Activated T-cell treated with anti-CD3 and anti-CD28 coated beads for 4 hours (primary cell): ENCODE data around the gene RAB17.
"Not testable (repeated sequence)": the region's sequence is repeated elsewhere in the genome, so short reads cannot be mapped to it uniquely, and the experiment has no call there.

ENCODE experiments used
- DNase-seq: peaks from one replicate; pipeline ENCODE4 v3.0.0-alpha.2; 2020

The RAB17 gene

DNA sequence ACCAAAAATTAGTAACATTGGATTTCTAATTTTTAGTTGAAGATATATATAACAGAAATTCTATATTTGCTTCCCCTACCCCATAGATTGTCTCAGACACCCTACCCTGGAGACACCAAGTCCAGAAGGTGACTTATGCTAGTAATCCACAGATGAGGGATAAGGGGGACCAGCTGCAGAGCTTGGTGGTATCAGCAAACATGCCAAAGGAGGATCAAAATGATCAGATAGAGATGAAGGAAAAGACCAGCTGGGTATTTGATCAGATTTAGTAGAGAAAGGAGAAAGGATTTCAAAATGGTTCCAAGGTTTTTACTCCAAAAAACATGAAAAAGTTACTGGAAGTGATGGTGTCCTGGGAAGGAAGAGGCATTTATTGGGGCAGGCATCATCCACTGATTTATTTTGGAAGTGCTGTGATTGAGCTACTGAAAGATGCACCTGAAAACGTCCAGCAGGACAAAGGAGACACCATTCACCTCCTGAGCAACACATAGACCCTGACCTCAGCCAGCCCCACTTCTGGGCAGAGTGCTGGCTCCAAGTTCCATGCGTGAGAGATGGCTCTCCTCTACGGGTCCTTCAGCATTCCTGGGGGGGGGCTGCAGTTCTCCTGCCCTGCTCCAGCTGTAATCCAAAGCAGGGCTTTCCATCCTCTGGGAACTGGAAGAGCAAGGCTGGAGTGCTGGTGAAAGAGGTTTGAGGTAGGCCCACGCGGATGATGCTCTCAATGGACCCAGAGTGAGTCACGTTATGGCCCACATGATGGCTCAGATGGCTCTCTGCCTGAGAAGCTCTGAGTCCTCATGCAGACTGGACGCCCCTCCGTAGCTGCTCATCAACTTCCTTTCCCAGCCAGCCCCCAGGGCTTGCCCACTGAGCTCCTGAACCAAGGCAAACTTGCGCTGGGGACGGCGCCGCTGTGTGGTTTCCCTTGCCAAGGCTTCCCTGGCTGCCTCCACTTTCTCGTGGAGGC, 33.2 kb upstream of the RAB17 start:
- DNase-seq: no peak

DNA sequence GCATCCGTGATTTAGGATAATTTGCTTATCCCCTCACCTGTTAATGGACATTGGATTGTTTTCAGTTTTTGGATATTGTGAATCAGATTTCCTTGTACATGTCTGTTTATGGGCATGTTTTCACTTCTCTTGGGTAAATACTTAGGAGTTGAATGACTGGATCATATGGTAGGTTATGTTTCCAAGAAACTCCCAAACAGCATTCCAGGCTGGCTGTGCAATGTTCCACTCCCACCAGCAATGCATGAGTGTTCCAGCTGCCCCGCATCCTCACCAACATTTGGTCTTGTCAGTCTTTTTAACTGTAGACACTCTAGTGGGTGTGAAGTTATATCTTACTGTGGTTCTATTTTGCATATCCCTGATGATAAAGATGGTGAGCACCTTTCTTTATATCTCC, 27.9 kb upstream of the RAB17 start:
- DNase-seq: no peak

DNA sequence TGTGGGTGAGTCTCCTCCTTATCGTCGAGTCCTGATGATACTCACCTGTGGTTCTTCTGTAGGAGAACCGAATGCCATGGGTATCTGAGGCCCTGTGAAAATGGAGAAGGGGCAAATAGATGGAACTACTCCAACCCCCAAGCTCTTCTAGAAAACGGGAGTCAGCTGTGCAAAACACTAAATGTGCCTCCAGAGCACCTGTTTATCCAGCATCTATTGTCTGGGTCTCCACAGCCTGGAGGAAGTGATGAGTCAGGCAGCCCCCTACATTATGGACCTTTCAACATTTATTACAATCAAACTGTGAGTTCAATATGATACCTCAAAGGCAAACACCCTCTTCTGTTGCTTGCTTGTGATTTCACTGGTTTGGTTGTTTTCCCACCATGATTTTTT, 27.1 kb upstream of the RAB17 start:
- no peak for DNase-seq

DNA sequence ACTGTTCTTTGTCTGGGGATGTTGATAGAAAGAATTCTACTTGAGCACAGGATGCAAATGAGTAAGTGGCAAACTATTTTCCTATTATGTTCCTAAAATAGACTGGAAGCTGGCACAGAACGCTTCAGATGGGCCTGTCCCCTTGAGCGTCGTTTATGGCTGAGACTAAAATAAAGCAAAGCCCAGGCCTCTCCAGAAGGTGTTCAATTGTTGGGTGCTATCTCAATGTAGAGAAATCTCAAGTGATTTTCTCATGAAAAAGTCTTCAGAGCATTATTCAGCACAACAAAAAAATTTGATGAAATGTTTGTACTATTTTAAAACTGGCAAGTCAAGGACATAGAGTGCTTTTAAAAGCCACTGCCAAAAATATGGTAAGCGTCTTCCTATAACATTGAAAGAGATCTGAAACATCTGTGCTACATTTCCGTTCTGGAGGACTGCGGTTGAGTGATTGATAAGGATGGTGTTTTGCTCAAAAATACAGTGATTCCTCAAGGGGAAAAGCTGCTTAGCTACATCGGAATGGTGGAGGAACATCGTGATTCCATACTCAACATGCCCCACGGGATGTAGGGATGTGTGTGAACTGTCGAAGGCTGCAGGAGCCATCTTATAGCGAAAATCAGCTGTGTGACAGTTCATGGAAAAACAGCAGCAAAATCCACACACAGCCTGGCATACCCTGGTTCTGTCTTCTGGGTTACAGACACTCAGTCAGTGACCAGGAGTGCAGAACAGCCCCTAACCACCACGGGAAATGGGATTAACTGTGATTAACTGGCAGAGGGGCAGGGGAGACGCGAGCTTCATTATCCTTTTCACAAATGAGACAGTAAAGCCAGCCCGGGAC, 26.4 kb upstream of the RAB17 start:
- no peak for DNase-seq

DNA sequence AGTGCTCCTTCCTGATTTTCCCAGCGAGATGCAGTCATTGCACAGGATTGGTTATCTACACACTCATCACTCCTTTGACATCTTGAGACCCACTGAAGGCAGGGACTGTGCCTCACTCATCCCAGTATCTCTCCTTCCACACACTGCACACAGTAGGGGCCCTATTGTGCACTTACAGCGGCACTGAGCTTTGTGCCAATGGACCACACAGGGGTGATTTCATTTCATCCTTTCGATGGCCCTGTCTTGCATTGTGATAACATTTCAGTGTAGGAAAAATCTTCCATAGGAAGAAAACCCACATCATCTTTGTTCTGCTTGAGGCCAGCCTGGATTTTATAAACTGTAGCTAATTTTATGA, 25.8 kb upstream of the RAB17 start:
- no peak for DNase-seq

DNA sequence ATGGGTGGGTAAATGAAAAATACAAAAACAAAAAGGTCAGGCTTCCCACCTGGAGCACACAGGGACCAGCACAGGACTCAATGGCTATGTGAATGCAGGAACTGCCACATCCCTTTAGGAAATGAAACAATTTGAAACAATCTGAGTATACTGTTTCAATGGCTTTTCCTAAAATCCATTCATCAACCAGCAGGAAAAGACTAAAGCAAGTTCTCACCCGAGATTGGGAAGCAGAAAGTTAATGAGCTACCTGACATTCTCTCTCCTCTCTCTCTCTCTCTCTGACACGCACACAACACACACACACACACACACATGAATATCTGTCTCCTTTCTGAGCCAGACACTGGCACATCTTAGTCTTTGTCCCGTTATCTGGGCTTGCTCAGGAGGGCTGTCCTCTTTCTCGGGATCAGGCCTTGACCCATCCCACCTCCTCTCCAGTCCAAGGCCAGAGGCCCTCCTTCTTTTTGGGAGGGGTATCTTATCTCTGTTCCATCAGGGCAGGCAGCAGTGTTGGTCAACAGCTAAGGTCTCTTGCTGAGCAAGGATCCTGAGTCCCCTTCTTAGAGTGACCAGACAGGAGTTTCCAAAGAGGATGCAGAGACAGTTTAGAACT, 25.2 kb upstream of the RAB17 start:
- DNase-seq: no peak

DNA sequence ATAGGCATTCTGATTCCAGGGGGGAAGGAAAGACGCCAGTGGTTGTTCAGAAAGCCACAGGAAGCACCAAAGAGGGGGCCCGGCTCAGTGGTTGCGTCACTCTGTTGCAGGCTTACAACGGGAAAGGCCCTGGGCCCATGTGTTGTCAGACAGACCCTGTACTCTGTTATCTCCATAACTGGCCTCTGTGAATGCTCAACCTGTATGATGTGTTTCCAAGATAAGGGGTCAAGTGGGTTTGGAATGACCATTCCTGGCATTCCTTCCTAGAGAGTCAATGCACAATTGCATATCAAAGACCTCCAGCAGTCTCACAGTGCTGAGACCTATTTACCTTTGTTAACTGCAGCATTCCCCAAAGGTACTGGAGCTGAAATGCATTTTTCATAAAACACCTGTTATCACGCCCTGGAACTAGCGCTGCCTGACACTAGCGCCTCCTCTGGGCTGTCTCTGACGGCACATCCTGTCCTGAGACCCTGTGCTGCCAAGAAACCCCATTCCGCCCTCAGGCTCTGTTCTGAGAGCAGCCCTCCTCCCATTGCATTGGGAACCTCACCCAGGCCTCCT, 23.7 kb upstream of the RAB17 start:
- DNase-seq: no peak

DNA sequence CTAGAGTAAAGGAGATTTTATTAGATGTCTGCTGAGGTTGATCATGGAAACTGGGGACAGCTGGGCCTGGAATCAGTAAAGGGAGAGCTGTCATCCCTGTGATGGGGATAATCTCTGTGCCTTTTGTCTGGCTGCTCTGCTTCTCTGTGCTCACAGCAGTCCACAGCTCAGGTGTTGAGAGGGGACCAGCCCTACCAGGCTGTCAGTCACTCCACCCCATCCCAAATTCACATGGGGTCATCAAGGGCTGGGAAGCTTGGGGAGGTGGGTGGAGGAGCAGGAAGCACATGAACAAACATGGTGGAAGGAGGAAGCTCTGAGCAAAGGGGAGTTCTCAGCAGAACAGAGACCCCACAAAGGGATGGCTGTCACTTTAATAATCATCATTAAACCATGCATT, 23.1 kb upstream of the RAB17 start:
- DNase-seq: no peak

DNA sequence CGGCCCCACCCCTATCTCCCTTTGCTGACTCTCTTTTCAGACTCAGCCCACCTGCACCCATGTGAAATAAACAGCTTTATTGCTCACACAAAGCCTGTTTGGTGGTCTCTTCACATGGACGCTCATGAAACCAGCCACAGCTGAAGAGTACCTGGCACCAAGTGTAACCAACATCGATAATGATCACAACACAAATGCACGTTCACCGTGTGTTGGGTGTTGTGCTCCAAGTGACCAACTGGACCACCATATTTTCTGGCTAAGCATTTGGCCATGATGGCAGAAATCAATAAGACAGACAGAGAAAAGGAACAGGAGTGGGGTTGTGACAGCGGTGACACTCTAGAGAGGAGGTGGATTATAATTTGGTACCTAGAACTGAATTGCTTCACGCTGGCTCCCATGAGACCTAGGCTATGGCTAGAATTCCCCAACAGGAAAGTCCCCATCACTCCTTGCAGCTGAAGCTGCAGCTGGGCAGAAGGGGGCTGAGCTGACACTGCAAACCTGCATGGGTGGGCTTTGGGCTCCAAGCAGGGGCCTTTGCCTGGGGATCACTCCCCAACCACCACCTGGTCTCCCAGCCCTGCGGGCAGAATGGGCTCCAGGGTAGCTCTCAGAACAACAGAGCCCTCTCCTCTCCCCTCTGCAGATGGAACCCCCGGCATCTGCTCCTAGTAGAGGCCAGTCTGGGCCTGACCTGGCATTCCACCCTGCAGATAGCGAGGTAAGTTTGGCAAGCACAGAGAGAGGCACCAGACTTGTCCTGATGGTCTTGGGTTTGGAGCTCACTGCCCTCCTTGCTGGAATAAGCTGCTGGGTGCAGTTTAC, 22.2 kb upstream of the RAB17 start:
- DNase-seq: no peak

DNA sequence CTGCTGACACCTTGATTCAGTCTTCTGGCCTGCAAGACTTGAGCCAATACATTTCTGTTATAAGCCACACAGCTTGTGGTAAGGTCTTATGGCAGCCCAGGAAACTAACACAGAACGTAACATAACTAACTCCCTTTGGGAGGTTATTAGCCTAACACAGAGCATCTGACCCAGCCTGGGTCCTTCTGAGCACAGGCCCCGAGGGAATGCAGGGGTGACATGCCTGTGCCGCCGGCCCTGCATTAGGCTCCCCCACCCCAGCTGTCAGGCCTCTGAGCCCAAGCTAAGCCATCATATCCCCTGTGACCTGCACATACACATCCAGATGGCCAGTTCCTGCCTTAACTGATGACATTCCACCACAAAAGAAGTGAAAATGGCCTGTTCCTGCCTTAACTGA, 16.0 kb upstream of the RAB17 start:
- not testable (repeated sequence) for DNase-seq

DNA sequence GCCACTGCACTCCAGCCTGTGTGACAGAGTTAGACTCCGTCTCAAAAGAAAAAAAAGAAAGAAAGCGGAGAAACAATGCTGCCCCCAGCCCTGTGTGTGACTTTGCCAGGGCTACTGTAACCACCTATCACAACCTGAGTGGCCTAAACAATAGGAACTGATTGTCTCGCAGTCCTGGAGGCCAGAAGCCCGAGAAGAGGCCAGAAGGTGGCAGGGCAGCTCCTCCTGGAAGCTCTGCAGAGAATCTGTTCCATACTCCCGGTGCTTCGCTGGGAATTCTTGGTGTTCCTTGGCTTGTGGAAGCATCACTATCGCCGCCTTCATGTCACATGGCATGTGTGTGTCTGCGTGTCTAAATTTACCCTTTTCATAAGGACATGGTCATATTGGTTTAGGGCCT, 14.4 kb upstream of the RAB17 start:
- DNase-seq: no peak

DNA sequence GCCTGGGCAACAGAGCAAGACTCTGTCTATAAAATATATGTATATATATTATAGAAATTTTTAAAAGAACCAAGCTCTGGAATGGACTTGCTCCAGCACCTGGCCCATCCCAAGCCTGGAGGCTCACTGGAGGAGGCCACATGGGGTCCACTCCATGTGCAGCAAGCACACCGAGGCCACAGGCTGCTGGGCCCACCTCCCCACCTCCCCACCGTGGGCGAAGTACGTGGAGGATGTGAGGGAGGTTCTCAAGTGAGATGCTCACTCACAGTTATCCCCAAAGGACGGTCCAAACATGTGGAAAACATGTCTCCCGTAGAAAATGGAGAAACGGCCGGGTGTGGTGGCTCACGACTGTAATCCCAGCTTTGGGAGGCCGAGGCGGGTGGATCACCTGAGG, 13.9 kb upstream of the RAB17 start:
- no peak for DNase-seq

DNA sequence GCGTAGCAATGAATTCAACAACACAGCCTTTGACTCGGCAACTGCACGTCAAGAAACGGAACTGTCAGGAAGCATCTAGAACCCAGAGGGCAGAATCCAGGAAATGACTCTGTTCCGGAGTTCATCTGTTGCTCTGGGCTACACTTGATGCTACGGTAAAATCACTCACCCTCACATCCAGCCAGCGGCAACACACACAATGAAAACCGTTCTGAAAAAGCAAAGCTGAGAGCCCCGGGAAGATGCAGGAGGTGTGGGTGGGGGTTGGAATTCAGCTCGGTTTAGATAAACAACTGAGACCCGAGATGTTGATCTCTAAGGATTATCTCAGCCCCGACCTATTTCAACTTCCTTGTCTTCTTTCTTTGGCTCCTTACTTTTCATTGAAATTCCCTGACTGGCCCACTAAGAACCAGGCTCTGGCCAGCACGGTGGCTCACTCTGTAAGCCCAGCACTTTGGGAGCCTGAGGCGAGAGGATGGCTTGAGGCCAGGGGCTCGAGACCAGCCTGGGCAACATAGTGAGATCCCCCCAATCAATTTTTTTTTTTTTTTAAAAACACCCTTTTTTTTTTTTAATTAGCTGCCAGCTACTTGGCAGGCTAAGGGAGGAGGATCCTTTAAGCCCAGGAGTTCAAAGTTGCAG, 13.3 kb upstream of the RAB17 start:
- DNase-seq: peak; percentile 38

DNA sequence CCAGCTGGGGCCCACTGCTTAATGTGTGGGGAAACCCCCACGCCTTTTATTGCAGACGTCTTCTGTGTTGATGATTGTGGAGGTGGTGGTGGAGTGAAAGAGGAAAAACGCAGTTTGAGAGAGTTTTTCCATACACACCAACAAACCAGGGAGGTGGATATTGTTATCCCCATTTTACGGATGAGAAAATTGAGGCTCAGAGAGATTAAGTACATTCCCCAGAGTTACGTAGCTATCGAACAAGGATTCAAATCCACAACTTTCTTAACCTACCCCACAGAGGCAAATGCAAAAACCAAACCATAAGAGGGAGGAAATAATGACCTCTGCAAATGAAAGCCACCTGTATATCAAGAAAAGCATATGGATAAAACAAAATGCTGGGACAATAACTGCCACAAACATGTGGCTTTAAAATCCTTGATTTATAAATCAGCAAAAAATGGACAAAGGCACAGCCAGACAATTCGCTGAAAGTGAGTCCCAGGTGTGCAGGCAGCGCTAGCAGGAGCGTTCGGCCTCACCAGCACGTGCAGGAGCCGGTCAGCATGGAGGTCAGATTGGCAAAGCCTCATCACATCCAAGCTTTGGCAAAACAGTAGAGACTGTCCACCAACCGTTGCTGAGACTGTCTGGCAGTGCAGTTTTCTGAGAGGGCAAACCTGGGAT, 12.6 kb upstream of the RAB17 start:
- DNase-seq: no peak

DNA sequence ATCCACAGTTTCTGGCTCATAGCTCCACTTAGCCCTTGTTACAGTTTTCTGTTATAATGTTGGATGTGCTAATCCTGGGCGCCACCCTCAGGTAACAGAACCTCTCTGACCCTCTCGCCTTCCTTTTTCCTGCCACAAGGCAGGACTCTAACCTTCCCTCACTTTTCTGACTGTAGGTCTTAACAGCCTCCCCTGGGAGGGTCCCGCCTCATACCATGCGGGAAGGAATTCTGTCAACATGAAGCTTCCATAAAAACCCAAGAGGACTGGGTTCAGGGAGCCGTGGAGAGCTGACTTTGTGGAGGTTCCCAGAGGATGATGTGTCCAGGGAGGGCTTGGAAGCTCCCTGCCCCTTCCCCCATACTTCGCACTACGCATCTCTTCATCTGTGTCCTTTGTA, 11.9 kb upstream of the RAB17 start:
- no peak for DNase-seq

DNA sequence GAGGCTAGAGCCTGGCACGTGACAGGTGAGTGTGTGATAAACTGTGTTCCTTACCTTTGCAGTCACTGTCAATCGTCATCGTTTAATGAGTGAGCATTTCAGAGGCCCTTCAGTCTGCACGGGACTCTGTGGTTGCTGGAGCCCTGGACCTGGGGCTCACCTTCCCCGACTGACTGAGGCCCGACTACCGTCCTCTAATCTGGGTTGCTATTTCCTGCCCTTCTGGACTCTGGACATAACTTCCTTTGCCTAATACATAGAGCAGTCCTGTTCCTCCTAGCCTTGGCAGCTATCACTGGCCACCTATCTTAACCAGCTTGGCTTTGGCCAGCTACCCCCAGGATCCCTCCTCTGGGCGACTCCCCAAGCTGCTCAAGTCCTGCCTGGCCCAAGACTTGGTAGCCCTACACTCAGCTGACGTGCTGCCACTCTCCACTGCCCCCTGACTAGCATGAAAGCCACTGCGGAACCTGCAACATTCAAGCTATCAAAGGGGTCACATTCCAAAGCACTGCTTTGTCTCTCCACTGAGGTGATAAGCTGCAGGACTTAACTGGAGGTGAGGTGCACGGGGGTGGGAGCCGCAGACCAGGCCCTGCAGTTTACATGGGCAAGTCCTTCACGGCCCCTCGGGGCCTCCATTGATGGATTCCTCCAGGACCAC, 11.1 kb upstream of the RAB17 start:
- DNase-seq: no peak

DNA sequence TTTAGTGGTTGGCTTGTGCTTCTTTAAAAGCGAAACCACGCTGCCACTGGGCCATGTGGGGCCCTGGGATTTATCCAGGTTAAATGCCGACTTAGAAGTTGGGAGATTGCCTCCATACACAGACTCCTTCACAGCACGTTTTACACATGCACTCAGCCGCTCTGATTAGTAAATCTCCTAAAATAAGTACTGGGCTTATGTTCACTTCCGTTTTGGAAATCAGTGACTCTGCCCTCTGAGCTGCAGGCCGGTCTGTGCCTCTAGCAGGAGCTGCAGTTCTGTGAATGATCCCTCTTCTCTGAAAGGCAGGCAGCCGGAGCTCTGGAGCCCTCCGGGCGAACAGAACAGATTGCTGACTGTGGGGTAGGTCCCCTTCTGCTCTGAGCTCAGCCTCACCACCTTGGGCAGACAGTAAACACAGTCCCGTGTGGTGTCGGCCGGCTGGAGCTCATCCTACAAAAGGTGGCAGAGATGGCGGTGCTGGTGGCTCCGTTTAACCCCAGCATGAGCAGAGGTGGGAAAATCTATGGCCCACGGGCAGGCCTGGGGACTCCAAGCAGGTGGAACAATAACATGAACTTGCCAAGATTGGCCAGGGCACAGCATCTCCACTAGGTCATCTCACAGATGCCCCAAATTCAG, 9.8 kb upstream of the RAB17 start:
- no peak for DNase-seq

DNA sequence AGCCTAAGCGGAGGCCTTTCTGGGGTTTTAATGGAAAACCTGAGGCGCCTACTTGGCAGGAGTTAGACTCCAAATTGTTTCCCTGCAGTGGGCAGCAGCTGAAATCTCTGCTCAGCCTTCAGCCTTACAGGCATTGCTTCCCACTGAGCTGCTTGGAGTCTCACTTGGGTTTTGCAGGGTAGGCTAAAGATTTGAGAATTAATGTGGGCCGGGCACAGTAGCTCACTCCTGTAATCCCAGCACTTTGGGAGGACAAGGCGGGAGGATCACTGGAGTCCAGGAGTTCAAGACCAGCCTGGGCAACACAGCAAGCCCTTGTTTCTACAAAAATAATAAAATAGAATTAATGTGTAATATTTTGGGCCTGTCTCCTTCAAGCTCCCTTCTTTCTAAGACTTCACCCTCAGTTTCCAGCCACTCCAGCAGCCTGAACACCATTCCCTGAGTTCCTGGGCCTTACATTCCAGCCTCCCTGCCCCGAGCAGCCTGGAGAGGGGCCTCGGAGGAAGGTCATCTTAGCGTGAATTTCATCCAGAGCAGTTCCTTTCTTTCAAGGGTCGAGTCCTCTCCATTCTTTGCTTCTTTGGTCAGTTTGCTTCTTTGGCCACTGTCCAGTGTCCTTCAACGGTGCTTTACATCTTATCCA, 9.1 kb upstream of the RAB17 start:
- no peak for DNase-seq

DNA sequence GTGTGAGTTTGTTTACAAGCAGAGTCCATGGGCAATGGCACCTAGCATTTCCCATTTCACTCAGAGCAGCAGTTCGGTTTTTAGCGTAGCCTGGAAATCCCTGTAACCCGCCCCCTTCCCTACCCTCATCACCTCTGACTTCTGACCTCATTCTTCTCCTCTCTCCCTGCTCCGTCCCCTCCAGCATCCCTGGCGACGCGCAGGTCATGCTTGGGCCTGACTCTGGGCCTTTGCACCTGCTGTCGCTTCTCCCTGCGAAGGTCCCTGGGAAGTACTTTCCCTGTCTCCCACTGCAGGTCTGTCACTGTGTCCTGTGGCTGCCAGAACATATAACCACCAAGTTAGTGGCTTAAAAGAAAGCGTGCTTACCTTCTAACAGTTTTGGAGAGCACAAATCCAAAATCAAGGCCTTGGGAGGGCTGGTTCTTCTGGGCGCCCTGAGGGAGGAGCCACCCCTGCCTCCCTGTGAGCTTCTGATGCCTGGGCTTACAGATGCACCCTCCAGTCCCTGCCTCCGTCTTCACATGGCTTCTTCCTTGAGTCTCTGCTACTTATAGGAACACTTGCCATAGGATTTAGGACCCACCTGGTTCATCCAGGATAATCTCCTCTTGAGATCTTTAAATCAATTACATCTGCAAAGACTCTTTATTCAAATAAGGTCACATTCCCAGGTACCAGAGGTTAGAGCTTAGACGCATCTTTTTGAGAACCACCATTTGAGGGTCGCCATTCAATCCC, 8.1 kb upstream of the RAB17 start:
- DNase-seq: no peak
